ENCODE data around the gene MCMBP.

The MCMBP gene

GRCh38 chr10:119826771-119827170 is 45.9 kb downstream of the MCMBP start:
- no peaks in the 10 kb centered on the region for H3K9me3 ChIP-seq (ENCODE audit: severe bottlenecking)
- TF ChIP-seq CTCF (IDR thresholded peaks at IDR 0.05; ENCODE audit: poor library complexity, severe bottlenecking) = no peak
- H3K4me1 ChIP-seq (ENCODE audit: insufficient read depth, poor library complexity, severe bottlenecking) = no peaks in the 10 kb centered on the region
- ATAC-seq (ENCODE audit: low read depth) (peak; percentile 62; the same call in 2 of the 3 replicates), DNase-seq (ENCODE audit: low spot score) (no peak)
- H3K36me3 ChIP-seq (ENCODE audit: low read depth) = peaks cover 82% of the 10 kb centered on the region
- no peaks in the 10 kb centered on the region for H3K27me3 ChIP-seq (ENCODE audit: insufficient read depth, poor library complexity, severe bottlenecking)
- H3K27ac ChIP-seq (ENCODE audit: poor library complexity, severe bottlenecking) = no peak overlapping the region
- H3K4me3 ChIP-seq (ENCODE audit: severe bottlenecking) = no peak overlapping the region

- H3K9me3 ChIP-seq (ENCODE audit: severe bottlenecking) = no peaks in the 10 kb centered on the region
- no peak overlapping the region for H3K27ac ChIP-seq (ENCODE audit: poor library complexity, severe bottlenecking)
- H3K36me3 ChIP-seq (ENCODE audit: low read depth) = peaks cover 57% of the 10 kb centered on the region
- DNase-seq (ENCODE audit: low spot score) = no peak
- TF ChIP-seq CTCF (IDR thresholded peaks at IDR 0.05; ENCODE audit: poor library complexity, severe bottlenecking) = no peak
- H3K4me1 ChIP-seq (ENCODE audit: insufficient read depth, poor library complexity, severe bottlenecking) = peaks cover 5% of the 10 kb centered on the region
- no peak overlapping the region for H3K4me3 ChIP-seq (ENCODE audit: severe bottlenecking)
- no peaks in the 10 kb centered on the region for H3K27me3 ChIP-seq (ENCODE audit: insufficient read depth, poor library complexity, severe bottlenecking)
- no peak for ATAC-seq (ENCODE audit: low read depth)
These were observed 48.3 kb downstream of the MCMBP start for GRCh38 chr10:119824299-119824698.

GRCh38 chr10:119821182-119821581 is 51.5 kb downstream of the MCMBP start:
- Histone ChIP-seq H3K27me3 (ENCODE audit: insufficient read depth, poor library complexity, severe bottlenecking) (no peaks in the 10 kb centered on the region), H3K27ac (ENCODE audit: poor library complexity, severe bottlenecking) (no peak overlapping the region), H3K4me1 (ENCODE audit: insufficient read depth, poor library complexity, severe bottlenecking) (peaks cover 5% of the 10 kb centered on the region), H3K4me3 (ENCODE audit: severe bottlenecking) (no peak overlapping the region), H3K9me3 (ENCODE audit: severe bottlenecking) (no peaks in the 10 kb centered on the region), H3K36me3 (ENCODE audit: low read depth) (peaks cover 35% of the 10 kb centered on the region)
- no peak for ATAC-seq (ENCODE audit: low read depth)
- TF ChIP-seq CTCF (IDR thresholded peaks at IDR 0.05; ENCODE audit: poor library complexity, severe bottlenecking) = no peak
- no peak for DNase-seq (ENCODE audit: low spot score)

GRCh38 chr10:119818889-119819270 is 53.8 kb downstream of the MCMBP start:
- no peaks in the 10 kb centered on the region for H3K27me3 ChIP-seq (ENCODE audit: insufficient read depth, poor library complexity, severe bottlenecking)
- DNase-seq (ENCODE audit: low spot score) (no peak), ATAC-seq (ENCODE audit: low read depth) (peak; percentile 20; the same call in 1 of the 3 replicates)
- no peak overlapping the region for H3K27ac ChIP-seq (ENCODE audit: poor library complexity, severe bottlenecking)
- peaks cover 17% of the 10 kb centered on the region for H3K36me3 ChIP-seq (ENCODE audit: low read depth)
- H3K9me3 ChIP-seq (ENCODE audit: severe bottlenecking) = no peaks in the 10 kb centered on the region
- H3K4me1 ChIP-seq (ENCODE audit: insufficient read depth, poor library complexity, severe bottlenecking) = peaks cover 5% of the 10 kb centered on the region
- peak overlapping the region; percentile 31 for H3K4me3 ChIP-seq (ENCODE audit: severe bottlenecking)
- TF ChIP-seq CTCF (IDR thresholded peaks at IDR 0.05; ENCODE audit: poor library complexity, severe bottlenecking) = no peak

- peak overlapping the region; percentile 31 for H3K4me3 ChIP-seq (ENCODE audit: severe bottlenecking)
- peak; percentile 14 for TF ChIP-seq CTCF (IDR thresholded peaks at IDR 0.05; ENCODE audit: poor library complexity, severe bottlenecking)
- peaks cover 5% of the 10 kb centered on the region for H3K4me1 ChIP-seq (ENCODE audit: insufficient read depth, poor library complexity, severe bottlenecking)
- no peaks in the 10 kb centered on the region for H3K27me3 ChIP-seq (ENCODE audit: insufficient read depth, poor library complexity, severe bottlenecking)
- peak; percentile 70 for ATAC-seq (ENCODE audit: low read depth)
- H3K36me3 ChIP-seq (ENCODE audit: low read depth) = peaks cover 11% of the 10 kb centered on the region
- no peaks in the 10 kb centered on the region for H3K9me3 ChIP-seq (ENCODE audit: severe bottlenecking)
- peak; percentile 76 for DNase-seq (ENCODE audit: low spot score)
- no peak overlapping the region for H3K27ac ChIP-seq (ENCODE audit: poor library complexity, severe bottlenecking)
These were observed 54.4 kb downstream of the MCMBP start for GRCh38 chr10:119817991-119818888.
